ENCODE measurements around the gene UBE2A. TPM values are rescaled to one million over a fixed set of nuclear protein-coding genes. Genes with fewer than 3 reads are reported as not detected.
A peak's percentile ranks its signal among the peaks of the same experiment; 100 is the strongest.

The UBE2A gene
- total RNA-seq (10 to 100 TPM; 67.7 to 70.8 TPM), polyA plus RNA-seq (50.1 TPM)

DNA sequence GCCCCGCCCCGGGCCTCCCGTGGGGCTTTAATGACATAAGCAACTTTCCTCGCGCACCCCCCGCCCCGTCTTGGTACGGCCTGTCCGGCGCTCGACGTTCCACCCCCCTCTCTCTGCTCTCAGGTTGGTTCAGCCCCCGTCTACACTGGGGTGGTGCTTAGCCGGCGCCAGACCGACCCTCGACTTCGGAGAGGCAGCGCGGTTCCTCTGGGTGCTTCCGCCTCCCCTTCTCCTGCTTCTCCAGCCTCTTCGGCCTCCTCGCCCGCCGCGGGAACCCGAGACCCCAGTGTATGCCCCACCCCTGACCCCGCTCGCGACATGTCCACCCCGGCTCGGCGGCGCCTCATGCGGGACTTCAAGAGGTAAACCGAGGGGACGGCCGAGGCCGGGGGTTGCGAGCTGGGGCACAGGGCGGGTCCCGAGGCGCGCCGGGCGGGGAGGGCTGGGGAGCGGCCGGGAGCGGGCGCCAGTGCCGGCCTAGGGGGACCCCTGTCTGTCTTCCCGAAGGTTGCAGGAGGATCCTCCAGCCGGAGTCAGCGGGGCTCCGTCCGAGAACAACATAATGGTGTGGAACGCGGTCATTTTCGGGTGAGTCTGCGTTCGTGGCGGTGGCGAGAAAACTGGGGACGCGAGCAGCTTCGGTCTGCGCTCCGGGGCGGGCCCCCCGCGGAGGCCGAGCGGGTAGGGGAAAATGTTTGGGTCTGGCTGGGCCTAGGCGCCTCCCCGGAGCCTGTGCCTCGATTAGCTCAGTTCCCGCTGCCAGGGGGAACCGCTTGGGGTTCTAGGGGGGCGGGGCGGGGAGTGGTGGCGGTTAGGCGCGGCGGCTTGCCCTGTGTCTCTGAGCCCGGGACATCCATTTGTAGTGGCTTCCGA is at the start of gene UBE2A:
TSS of gene UBE2A (plus strand) at position 170 of the 873 bp plus-strand sequence. CDS start at position 319, 149 bp downstream.
- peak within 1 kb of the TSS; percentile 76 for H3K27ac ChIP-seq (ENCODE audit: low read depth, low read length)
- peak; percentile 83 to 94 (median 87) for DNase-seq
- H3K4me3 ChIP-seq (ENCODE audit: low read length) = peak within 1 kb of the TSS; percentile 54
- peak within 1 kb of the TSS; percentile 86 to 97 (median 89) for H3K27ac Mint-ChIP-seq
- peak within 1 kb of the TSS; percentile 84 to 96 (median 88) for H3K4me3 Mint-ChIP-seq
- no peaks in the 10 kb centered on the region for H3K36me3 ChIP-seq (ENCODE audit: insufficient read depth, low read length)
- H3K9me3 ChIP-seq (ENCODE audit: low read length) = no peaks in the 10 kb centered on the region
- peaks cover 0 to 4% of the 10 kb centered on the region in 2 donors for H3K27me3 Mint-ChIP-seq
- H3K9me3 Mint-ChIP-seq = no peaks in the 10 kb centered on the region
- CTCF ChIA-PET = interaction anchor here (0.9 to 1.0 kb wide), 2 partner anchors 31 to 155 kb away, joined by 3 read pairs; no protein-coding TSS in a partner anchor
- no peaks in the 10 kb centered on the region for H3K27me3 ChIP-seq (ENCODE audit: insufficient read depth, low read length, poor library complexity, severe bottlenecking)
- H3K4me1 ChIP-seq (ENCODE audit: insufficient read depth, low read length) = peaks cover 18% of the 10 kb centered on the region
- peaks cover 2 to 16% (median 3%) of the 10 kb centered on the region in 3 donors for H3K36me3 Mint-ChIP-seq
- POLR2A ChIA-PET = interaction anchor here (0.6 to 2.3 kb wide), 6 partner anchors 10 to 297 kb away, joined by 3 to 20 read pairs (median 6); partner anchors contain the start of genes NDUFA1, NKRF, RNF113A and RPL39
- peaks cover 11 to 42% (median 19%) of the 10 kb centered on the region in 3 donors for H3K4me1 Mint-ChIP-seq

DNA sequence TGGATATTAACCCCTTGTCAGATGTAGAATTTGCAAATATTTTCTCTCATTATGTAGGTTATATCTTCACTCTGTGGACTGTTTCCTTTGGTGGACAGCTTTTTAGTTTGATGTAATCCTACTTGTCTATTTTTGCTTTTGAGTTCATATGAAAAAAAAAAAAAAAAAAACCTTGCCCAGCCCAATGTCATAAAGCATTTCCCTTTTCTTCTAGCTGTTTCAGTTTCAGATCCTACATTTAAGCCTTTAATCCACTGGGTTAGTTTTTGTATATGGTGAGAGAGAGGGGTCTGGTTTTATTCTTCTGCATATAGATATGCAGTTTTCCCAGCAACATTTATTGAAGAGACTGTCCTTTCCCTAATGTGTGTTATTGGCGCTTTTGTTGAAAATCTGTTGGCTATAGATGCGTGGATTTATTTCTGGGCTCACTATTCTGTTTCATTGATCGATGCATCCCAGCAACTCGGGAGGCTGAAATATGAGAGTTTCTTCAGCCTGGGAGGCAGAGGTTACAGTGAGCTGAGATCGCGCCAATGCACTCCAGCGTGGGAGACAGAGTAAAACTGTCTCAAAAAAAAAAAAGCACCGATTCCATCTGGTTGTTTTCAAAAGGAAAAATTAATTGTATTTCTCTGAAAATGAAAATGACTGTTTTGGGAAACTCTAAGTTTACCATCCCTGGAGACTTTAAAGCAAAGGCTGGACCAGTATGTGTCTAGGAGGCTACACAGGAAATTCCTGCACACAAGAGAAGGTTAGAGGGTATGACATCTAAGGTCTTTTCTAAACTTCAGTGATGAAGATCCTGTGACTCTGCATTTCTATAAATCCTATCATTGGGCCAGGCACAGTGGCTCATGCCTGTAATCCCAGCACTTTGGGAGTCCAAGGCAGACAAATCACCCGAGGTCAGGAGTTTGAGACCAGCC is 44.8 kb upstream of the UBE2A start:
- no peak overlapping the region for H3K4me3 Mint-ChIP-seq
- peaks cover 0 to 4% of the 10 kb centered on the region in 2 donors for H3K27me3 Mint-ChIP-seq
- H3K4me1 Mint-ChIP-seq = no peaks in the 10 kb centered on the region
- H3K9me3 ChIP-seq (ENCODE audit: low read length) = no peaks in the 10 kb centered on the region
- ChIA-PET CTCF (no interaction called here), POLR2A (interaction anchor here (0.7 kb wide), 2 partner anchors 18 to 255 kb away, joined by 3 to 7 read pairs; no protein-coding TSS in a partner anchor)
- DNase-seq = no peak
- no peak overlapping the region for H3K27ac ChIP-seq (ENCODE audit: low read depth, low read length)
- H3K4me1 ChIP-seq (ENCODE audit: insufficient read depth, low read length) = no peaks in the 10 kb centered on the region
- H3K4me3 ChIP-seq (ENCODE audit: low read length) = no peak overlapping the region
- H3K27ac Mint-ChIP-seq = no peak overlapping the region
- H3K9me3 Mint-ChIP-seq = no peaks in the 10 kb centered on the region
- peaks cover 0 to 3% (median 3%) of the 10 kb centered on the region in 3 donors for H3K36me3 Mint-ChIP-seq
- H3K27me3 ChIP-seq (ENCODE audit: insufficient read depth, low read length, poor library complexity, severe bottlenecking) = no peaks in the 10 kb centered on the region
- H3K36me3 ChIP-seq (ENCODE audit: insufficient read depth, low read length) = no peaks in the 10 kb centered on the region

DNA sequence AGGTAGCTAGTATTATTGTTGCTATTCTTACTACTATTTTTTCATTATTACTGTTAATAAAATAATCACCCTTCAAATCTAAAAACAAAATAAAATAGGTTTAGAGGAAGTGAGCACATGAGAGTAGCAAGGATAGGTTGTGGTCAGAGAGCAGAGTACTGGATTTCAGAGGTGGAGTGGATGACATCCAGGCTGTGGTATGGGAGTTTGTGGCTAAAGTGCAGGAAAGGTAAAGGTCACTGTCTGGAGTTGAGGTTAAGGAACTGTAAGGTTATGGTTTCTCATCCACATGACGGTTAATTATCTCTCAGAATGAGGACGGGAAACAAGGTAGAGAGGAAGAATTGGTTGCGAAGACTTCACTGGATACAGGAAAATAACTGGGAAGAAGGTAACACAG is 36.9 kb upstream of the UBE2A start:
- CTCF ChIA-PET = interaction anchor here (1.2 kb wide), 1 partner anchor 190 kb away, joined by 4 read pairs; no protein-coding TSS in a partner anchor
- POLR2A ChIA-PET = no interaction called here
- H3K4me1 Mint-ChIP-seq = no peaks in the 10 kb centered on the region

DNA sequence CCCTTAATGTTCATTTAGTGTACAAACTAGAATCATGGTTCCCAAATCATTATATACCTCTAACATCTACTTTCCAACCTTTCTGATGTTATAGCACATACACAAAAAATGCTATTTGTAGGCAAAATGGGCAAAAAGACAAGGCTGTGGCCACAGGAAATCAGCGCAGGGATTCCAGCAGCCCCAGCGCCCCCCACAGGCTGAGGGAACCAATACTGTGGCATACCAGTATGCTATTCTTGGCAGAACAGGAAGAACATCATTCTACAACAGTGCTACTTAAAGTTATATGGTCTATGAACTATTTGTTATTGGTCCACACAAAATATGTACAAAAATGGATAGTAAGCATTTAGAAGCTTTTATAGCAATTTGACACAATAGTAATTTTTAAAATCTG is 34.5 kb upstream of the UBE2A start:
- Mint-ChIP-seq H3K27ac (peak overlapping the region in 1 of 8 donors; percentile 24), H3K4me1 (no peaks in the 10 kb centered on the region), H3K27me3 (peaks cover 0 to 1% of the 10 kb centered on the region in 2 donors), H3K9me3 (no peaks in the 10 kb centered on the region), H3K4me3 (no peak overlapping the region), H3K36me3 (peaks cover 0 to 52% (median 4%) of the 10 kb centered on the region in 3 donors)
- H3K36me3 ChIP-seq (ENCODE audit: insufficient read depth, low read length) = no peaks in the 10 kb centered on the region
- ChIA-PET CTCF (no interaction called here), POLR2A (no interaction called here)
- no peaks in the 10 kb centered on the region for H3K9me3 ChIP-seq (ENCODE audit: low read length)
- no peak overlapping the region for H3K4me3 ChIP-seq (ENCODE audit: low read length)
- H3K27me3 ChIP-seq (ENCODE audit: insufficient read depth, low read length, poor library complexity, severe bottlenecking) = no peaks in the 10 kb centered on the region
- H3K27ac ChIP-seq (ENCODE audit: low read depth, low read length) = no peak overlapping the region
- peak in 1 of 5 donors; percentile 5 for DNase-seq
- no peaks in the 10 kb centered on the region for H3K4me1 ChIP-seq (ENCODE audit: insufficient read depth, low read length)

More for the DNA sequence above, 36.9 kb upstream of the UBE2A start:
- no peaks in the 10 kb centered on the region for H3K9me3 Mint-ChIP-seq
- peaks cover 0 to 1% of the 10 kb centered on the region in 2 donors for H3K27me3 Mint-ChIP-seq
- H3K27ac Mint-ChIP-seq = peak overlapping the region in 1 of 8 donors; percentile 70
- Histone ChIP-seq H3K27ac (ENCODE audit: low read depth, low read length) (no peak overlapping the region), H3K36me3 (ENCODE audit: insufficient read depth, low read length) (no peaks in the 10 kb centered on the region), H3K4me1 (ENCODE audit: insufficient read depth, low read length) (no peaks in the 10 kb centered on the region), H3K9me3 (ENCODE audit: low read length) (no peaks in the 10 kb centered on the region), H3K4me3 (ENCODE audit: low read length) (no peak overlapping the region), H3K27me3 (ENCODE audit: insufficient read depth, low read length, poor library complexity, severe bottlenecking) (no peaks in the 10 kb centered on the region)
- H3K36me3 Mint-ChIP-seq = peaks cover 0 to 47% (median 4%) of the 10 kb centered on the region in 3 donors
- DNase-seq = no peak
- no peak overlapping the region for H3K4me3 Mint-ChIP-seq

DNA sequence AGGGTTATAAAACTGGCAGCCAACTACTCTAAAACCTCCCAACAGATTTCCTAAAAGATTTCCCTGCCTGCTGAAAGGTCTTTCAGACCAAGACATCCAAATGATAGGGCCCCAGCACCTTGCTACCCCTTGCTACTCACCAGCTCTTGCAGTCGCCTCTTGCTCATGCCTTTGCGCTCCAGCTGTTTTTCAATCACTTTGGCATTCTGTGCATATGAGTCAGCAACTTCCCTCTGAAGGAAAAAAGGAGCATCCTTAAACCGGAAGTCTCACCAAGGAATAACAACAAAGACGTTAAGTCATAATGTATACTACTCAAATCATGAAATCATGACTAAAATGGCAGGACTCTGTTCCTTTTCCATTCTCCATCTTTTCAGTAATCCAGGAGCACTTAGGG is 33.2 kb upstream of the UBE2A start:
- Mint-ChIP-seq H3K4me3 (no peak overlapping the region), H3K27ac (peak overlapping the region in 1 of 8 donors; percentile 50), H3K36me3 (peaks cover 0 to 47% (median 4%) of the 10 kb centered on the region in 3 donors), H3K27me3 (peaks cover 0 to 1% of the 10 kb centered on the region in 2 donors), H3K4me1 (no peaks in the 10 kb centered on the region), H3K9me3 (no peaks in the 10 kb centered on the region)
- DNase-seq = no peak
- H3K27ac ChIP-seq (ENCODE audit: low read depth, low read length) = no peak overlapping the region
- CTCF ChIA-PET = no interaction called here
- no peaks in the 10 kb centered on the region for H3K27me3 ChIP-seq (ENCODE audit: insufficient read depth, low read length, poor library complexity, severe bottlenecking)
- no peak overlapping the region for H3K4me3 ChIP-seq (ENCODE audit: low read length)
- no peaks in the 10 kb centered on the region for H3K4me1 ChIP-seq (ENCODE audit: insufficient read depth, low read length)
- no peaks in the 10 kb centered on the region for H3K9me3 ChIP-seq (ENCODE audit: low read length)
- no peaks in the 10 kb centered on the region for H3K36me3 ChIP-seq (ENCODE audit: insufficient read depth, low read length)
- POLR2A ChIA-PET = no interaction called here

DNA sequence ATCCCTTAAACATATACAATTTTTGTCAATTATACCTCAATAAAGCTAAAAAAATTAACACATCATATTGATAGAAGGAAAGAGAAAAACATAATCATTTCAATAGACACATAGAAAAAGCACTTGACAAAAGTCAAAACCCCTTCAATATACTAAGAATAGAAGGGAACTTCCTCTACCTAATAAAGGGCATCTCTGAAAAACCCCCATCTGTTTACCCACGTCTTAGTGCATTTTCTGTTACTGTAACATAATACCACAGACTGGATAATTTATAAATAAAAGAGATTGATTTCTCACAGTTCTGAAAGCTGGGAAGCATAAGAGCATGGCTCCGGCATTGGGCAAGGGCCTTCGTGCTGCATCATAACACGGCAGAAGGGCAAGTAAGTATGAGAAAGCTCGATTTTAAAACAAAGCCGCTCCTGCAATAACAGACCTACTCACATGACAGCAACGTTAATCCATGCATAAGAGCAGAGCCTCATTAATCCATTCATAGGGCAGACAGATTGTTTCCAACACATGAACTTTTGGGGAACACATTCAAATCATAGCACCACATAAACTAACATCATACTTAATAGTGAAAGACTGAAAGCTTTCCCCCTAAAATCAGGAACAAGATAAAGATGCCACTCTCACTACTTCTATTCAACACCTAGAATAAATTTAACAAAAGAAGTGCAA is 24.9 kb upstream of the UBE2A start:
- Histone ChIP-seq H3K36me3 (ENCODE audit: insufficient read depth, low read length) (no peaks in the 10 kb centered on the region), H3K9me3 (ENCODE audit: low read length) (no peaks in the 10 kb centered on the region), H3K27me3 (ENCODE audit: insufficient read depth, low read length, poor library complexity, severe bottlenecking) (no peaks in the 10 kb centered on the region), H3K4me3 (ENCODE audit: low read length) (no peak overlapping the region), H3K27ac (ENCODE audit: low read depth, low read length) (no peak overlapping the region), H3K4me1 (ENCODE audit: insufficient read depth, low read length) (no peaks in the 10 kb centered on the region)
- CTCF ChIA-PET = no interaction called here
- Mint-ChIP-seq H3K9me3 (no peaks in the 10 kb centered on the region), H3K27ac (no peak overlapping the region), H3K36me3 (peaks cover 0 to 24% (median 0%) of the 10 kb centered on the region in 3 donors), H3K4me1 (peaks cover 7 to 28% (median 19%) of the 10 kb centered on the region in 3 donors), H3K27me3 (no peaks in the 10 kb centered on the region), H3K4me3 (peak overlapping the region in 2 of 7 donors; percentile 10 to 38)
- POLR2A ChIA-PET = no interaction called here
- DNase-seq = no peak

DNA sequence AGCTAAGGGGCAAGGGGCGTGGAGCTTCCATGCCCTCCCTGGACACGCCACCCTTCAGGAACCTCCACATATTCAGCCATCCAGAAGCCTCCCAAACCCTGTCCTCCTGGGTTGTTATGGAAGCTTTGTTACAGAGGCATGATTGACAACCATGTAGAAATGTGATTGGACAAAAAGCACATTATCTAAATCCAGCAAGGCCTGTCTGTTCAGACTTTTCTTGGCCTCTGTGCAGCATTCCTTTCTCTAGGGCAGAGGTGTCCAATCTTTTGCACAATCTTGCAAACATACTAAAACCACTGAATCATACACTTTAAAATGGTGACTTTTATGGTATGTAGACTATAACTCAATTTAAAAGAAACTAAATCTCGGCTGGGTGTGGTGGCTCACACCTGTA is 21.9 kb upstream of the UBE2A start:
- no peaks in the 10 kb centered on the region for H3K4me1 ChIP-seq (ENCODE audit: insufficient read depth, low read length)
- peaks cover 3 to 37% (median 7%) of the 10 kb centered on the region in 3 donors for H3K36me3 Mint-ChIP-seq
- no peak overlapping the region for H3K4me3 Mint-ChIP-seq
- H3K4me1 Mint-ChIP-seq = peaks cover 9 to 34% (median 19%) of the 10 kb centered on the region in 3 donors
- H3K27ac ChIP-seq (ENCODE audit: low read depth, low read length) = no peak overlapping the region
- H3K36me3 ChIP-seq (ENCODE audit: insufficient read depth, low read length) = no peaks in the 10 kb centered on the region
- H3K9me3 Mint-ChIP-seq = peaks cover 0 to 3% (median 0%) of the 10 kb centered on the region in 5 donors
- H3K27ac Mint-ChIP-seq = no peak overlapping the region
- ChIA-PET POLR2A (no interaction called here), CTCF (no interaction called here)
- no peaks in the 10 kb centered on the region for H3K27me3 ChIP-seq (ENCODE audit: insufficient read depth, low read length, poor library complexity, severe bottlenecking)
- peaks cover 0 to 1% of the 10 kb centered on the region in 2 donors for H3K27me3 Mint-ChIP-seq
- DNase-seq = no peak
- H3K4me3 ChIP-seq (ENCODE audit: low read length) = no peak overlapping the region
- H3K9me3 ChIP-seq (ENCODE audit: low read length) = no peaks in the 10 kb centered on the region
